GM23338 (cell line): ENCODE results near the gene SCAMP5. TPM values are rescaled to one million over a fixed set of nuclear protein-coding genes. Genes with fewer than 3 reads are reported as not detected.

Experiments used
- ATAC-seq: fragments of 200-7000 bp; cut with Tn5 transposase; 3 replicates; pipeline ENCODE4 v1.9.1; 2020
- DNase-seq: peaks from one replicate; pipeline ENCODE4 v3.0.0-alpha.2; 2015; ENCODE audit warnings: low spot score
- H2AFZ ChIP-seq: fragments of 200-600 bp; sonication (generic); 2 replicates; pipeline ENCODE4 v1.8.0; 2016; ENCODE audit warnings: antibody characterized with exemption, mild to moderate bottlenecking, moderate library complexity
- H3F3A ChIP-seq: fragments of 200-600 bp; sonication (generic); replicated peaks from 2 replicates; pipeline ENCODE4 v1.8.0; 2017; ENCODE audit warnings: antibody characterized with exemption, mixed run types, low read depth
- H3K27ac ChIP-seq: fragments of 200-600 bp; sonication (generic); 2 replicates; pipeline ENCODE4 v1.6.1; 2016; ENCODE audit warnings: low read depth
- H3K27me3 ChIP-seq: fragments of 200-600 bp; sonication (generic); 2 replicates; pipeline ENCODE4 v1.8.0; 2016; ENCODE audit warnings: mild to moderate bottlenecking, mixed run types, moderate library complexity; ENCODE audit not compliant: insufficient read depth
- H3K36me3 ChIP-seq: fragments of 200-600 bp; sonication (generic); 2 replicates; pipeline ENCODE4 v1.8.0; 2016; ENCODE audit warnings: mild to moderate bottlenecking; ENCODE audit not compliant: insufficient read depth
- H3K4me1 ChIP-seq: fragments of 200-600 bp; sonication (generic); 2 replicates; pipeline ENCODE4 v1.8.0; 2016; ENCODE audit warnings: mild to moderate bottlenecking, moderate library complexity; ENCODE audit not compliant: insufficient read depth
- H3K4me2 ChIP-seq: fragments of 200-600 bp; sonication (generic); 2 replicates; pipeline ENCODE4 v1.7.1; 2017; ENCODE audit warnings: mixed run types
- H3K4me3 ChIP-seq: fragments of 200-600 bp; sonication (generic); 2 replicates; pipeline ENCODE4 v1.6.1; 2016; ENCODE audit warnings: mixed run types
- H3K79me2 ChIP-seq: fragments of 200-600 bp; sonication (generic); replicated peaks from 2 replicates; pipeline ENCODE4 v1.8.0; 2017; ENCODE audit warnings: mild to moderate bottlenecking; ENCODE audit not compliant: insufficient read depth
- H3K9me2 ChIP-seq: fragments of 200-600 bp; sonication (generic); 2 replicates; pipeline ENCODE4 v1.8.0; 2017; ENCODE audit not compliant: insufficient read depth
- H4K20me1 ChIP-seq: fragments of 200-600 bp; sonication (generic); replicated peaks from 2 replicates; pipeline ENCODE4 v1.8.0; 2017; ENCODE audit warnings: mild to moderate bottlenecking; ENCODE audit not compliant: insufficient read depth
- H3K27ac Mint-ChIP-seq: 2 replicates; pipeline ENCODE4 v1.8.0; 2020; ENCODE audit warnings: inconsistent platforms, mild to moderate bottlenecking, moderate library complexity, mixed read lengths
- H3K27me3 Mint-ChIP-seq: 3 replicates; pipeline ENCODE4 v1.8.0; 2022; ENCODE audit warnings: low read depth, mild to moderate bottlenecking, moderate library complexity, mixed read lengths, inconsistent platforms; ENCODE audit not compliant: insufficient read depth, poor library complexity
- H3K36me3 Mint-ChIP-seq: 3 replicates; pipeline ENCODE4 v1.8.0; 2021; ENCODE audit warnings: low read depth, mild to moderate bottlenecking, inconsistent platforms, moderate library complexity, mixed read lengths
- H3K4me1 Mint-ChIP-seq: 3 replicates; pipeline ENCODE4 v1.8.0; 2020; ENCODE audit warnings: mild to moderate bottlenecking, inconsistent platforms, mixed read lengths
- H3K4me3 Mint-ChIP-seq: 3 replicates; pipeline ENCODE4 v1.8.0; 2021; ENCODE audit warnings: moderate library complexity, mild to moderate bottlenecking, inconsistent platforms, mixed read lengths
- H3K9me3 Mint-ChIP-seq: 3 replicates; pipeline ENCODE4 v1.8.0; 2020; ENCODE audit warnings: moderate library complexity, mild to moderate bottlenecking, inconsistent platforms, mixed read lengths
- EZH2 ChIP-seq: fragments of 200-600 bp; sonication (generic); IDR thresholded peaks from one replicate; pipeline ENCODE4 v1.8.0; 2017; ENCODE audit warnings: antibody characterized with exemption, mild to moderate bottlenecking, low read depth; ENCODE audit not compliant: unreplicated experiment
- EZH2phosphoT487 ChIP-seq: fragments of 200-600 bp; sonication (generic); IDR thresholded peaks from one replicate; pipeline ENCODE4 v1.8.1; 2018; ENCODE audit warnings: antibody characterized with exemption; ENCODE audit not compliant: unreplicated experiment
- JUNB ChIP-seq: IDR thresholded peaks from one replicate; pipeline ENCODE4 v1.6.1; 2016; ENCODE audit warnings: antibody characterized with exemption; ENCODE audit not compliant: unreplicated experiment
- NANOG ChIP-seq: IDR thresholded peaks from 2 replicates; pipeline ENCODE4 v1.6.1; 2016; ENCODE audit warnings: antibody characterized with exemption, borderline replicate concordance
- POLR2AphosphoS5 ChIP-seq: IDR thresholded peaks from 2 replicates; pipeline ENCODE4 v1.6.1; 2016; ENCODE audit warnings: antibody characterized with exemption, low read depth
- STAT1 ChIP-seq: IDR thresholded peaks from one replicate; pipeline ENCODE4 v1.6.1; 2016; ENCODE audit warnings: antibody characterized with exemption; ENCODE audit not compliant: unreplicated experiment
- ZNF331 ChIP-seq: fragments of 250-450 bp; sonication (Bioruptor Pico); IDR thresholded peaks from 2 replicates; pipeline ENCODE4 v1.5.0; 2020; ENCODE audit warnings: low read depth, mild to moderate bottlenecking, moderate library complexity
- polyA plus RNA-seq: library from polyadenylated mRNA; unstranded; fragments of >200 nt; fragmentation: Nextera tagmentation; extraction: Ambion mirVana; gene quantifications from 2 replicates; pipeline ENCODE4 v1.2.1, GENCODE V29; 2016
- total RNA-seq: library from RNA; depleted of rRNA; stranded (reverse); fragments of >200 nt; shearing (Covaris generic); gene quantifications from 2 replicates; pipeline ENCODE4 v1.2.3, GENCODE V29; 2014
- TF ChIP-seq, protein P1 (sequence below), 2 experiments: fragments of 200-600 bp in 1 of 2; sonication (generic) in 1 of 2; conservative IDR thresholded peaks; 2 replicates each; pipeline versions ENCODE4 v1.5.1 to v1.6.1; 2016 to 2017; ENCODE audit warnings: antibody characterized with exemption in 2 of 2, low read depth in 2 of 2, mild to moderate bottlenecking in 2 of 2, moderate library complexity in 1 of 2
- TF ChIP-seq, protein P2 (sequence below): fragments of 250-450 bp; sonication (Bioruptor Pico); IDR thresholded peaks from 2 replicates; pipeline ENCODE4 v1.5.0; 2020; ENCODE audit warnings: mild to moderate bottlenecking, moderate library complexity

The SCAMP5 gene
- total and polyA plus RNA-seq, 2 experiments from 2014 or later, result 12.8 to 43.3 TPM

DNA sequence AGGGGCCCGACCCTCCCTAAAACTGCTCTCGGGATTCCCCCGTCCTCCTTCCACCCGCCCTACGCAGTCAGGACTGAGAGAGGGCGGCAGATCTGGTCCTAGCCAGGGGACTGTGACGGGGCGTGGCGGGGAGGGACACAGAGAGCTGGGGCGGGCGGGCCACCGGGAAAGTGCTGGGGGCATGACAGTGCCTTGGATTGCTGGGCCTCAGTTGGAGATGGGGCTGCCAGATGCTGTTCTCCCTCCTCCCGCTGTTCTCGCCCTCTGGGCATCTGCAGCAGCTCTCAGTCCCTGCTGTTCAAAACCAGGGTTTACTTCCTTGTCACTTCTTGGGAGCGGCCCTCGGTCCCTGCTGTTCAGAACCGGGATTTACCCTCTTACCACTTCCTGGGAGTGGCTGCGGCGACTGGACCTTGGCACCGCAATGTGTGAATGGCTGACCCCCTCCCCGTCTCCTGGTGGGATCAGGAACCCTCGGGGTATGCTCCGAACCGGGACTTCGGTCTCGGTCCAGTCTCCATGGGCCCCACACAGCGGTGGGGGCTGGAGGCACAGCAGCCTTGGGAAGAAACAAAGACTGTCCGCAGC, 36.9 kb upstream of the SCAMP5 start:
- Mint-ChIP-seq H3K27ac (no peak overlapping the region), H3K4me1 (peaks cover 34% of the 10 kb centered on the region), H3K36me3 (peaks cover 7% of the 10 kb centered on the region; the same call in 2 of the 3 replicates), H3K9me3 (no peaks in the 10 kb centered on the region; the same call in 2 of the 3 replicates), H3K27me3 (peaks cover 51% of the 10 kb centered on the region), H3K4me3 (peak overlapping the region; percentile 75)
- Histone ChIP-seq H3K79me2 (peaks cover 12% of the 10 kb centered on the region), H2AFZ (peak overlapping the region; percentile 90), H3F3A (peaks cover 9% of the 10 kb centered on the region; the same call in 1 of the 2 replicates), H4K20me1 (peaks cover 13% of the 10 kb centered on the region), H3K27me3 (peaks cover 62% of the 10 kb centered on the region), H3K4me1 (peaks cover 32% of the 10 kb centered on the region), H3K4me2 (peak overlapping the region; percentile 100), H3K27ac (no peak overlapping the region), H3K36me3 (no peaks in the 10 kb centered on the region), H3K4me3 (peak overlapping the region; percentile 80), H3K9me2 (no peaks in the 10 kb centered on the region)
- ATAC-seq, result peak; percentile 19
- DNase-seq, result peak; percentile 84
- no peak for TF ChIP-seq POLR2AphosphoS5
- no peak for TF ChIP-seq EZH2phosphoT487
- TF ChIP-seq ZNF331, result no peak
- TF ChIP-seq JUNB, result no peak
- TF ChIP-seq, protein P1, sequence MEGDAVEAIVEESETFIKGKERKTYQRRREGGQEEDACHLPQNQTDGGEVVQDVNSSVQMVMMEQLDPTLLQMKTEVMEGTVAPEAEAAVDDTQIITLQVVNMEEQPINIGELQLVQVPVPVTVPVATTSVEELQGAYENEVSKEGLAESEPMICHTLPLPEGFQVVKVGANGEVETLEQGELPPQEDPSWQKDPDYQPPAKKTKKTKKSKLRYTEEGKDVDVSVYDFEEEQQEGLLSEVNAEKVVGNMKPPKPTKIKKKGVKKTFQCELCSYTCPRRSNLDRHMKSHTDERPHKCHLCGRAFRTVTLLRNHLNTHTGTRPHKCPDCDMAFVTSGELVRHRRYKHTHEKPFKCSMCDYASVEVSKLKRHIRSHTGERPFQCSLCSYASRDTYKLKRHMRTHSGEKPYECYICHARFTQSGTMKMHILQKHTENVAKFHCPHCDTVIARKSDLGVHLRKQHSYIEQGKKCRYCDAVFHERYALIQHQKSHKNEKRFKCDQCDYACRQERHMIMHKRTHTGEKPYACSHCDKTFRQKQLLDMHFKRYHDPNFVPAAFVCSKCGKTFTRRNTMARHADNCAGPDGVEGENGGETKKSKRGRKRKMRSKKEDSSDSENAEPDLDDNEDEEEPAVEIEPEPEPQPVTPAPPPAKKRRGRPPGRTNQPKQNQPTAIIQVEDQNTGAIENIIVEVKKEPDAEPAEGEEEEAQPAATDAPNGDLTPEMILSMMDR (conservative IDR thresholded peaks at IDR 0.05; ENCODE audit: low read depth in 2 of 2), result no peak

DNA sequence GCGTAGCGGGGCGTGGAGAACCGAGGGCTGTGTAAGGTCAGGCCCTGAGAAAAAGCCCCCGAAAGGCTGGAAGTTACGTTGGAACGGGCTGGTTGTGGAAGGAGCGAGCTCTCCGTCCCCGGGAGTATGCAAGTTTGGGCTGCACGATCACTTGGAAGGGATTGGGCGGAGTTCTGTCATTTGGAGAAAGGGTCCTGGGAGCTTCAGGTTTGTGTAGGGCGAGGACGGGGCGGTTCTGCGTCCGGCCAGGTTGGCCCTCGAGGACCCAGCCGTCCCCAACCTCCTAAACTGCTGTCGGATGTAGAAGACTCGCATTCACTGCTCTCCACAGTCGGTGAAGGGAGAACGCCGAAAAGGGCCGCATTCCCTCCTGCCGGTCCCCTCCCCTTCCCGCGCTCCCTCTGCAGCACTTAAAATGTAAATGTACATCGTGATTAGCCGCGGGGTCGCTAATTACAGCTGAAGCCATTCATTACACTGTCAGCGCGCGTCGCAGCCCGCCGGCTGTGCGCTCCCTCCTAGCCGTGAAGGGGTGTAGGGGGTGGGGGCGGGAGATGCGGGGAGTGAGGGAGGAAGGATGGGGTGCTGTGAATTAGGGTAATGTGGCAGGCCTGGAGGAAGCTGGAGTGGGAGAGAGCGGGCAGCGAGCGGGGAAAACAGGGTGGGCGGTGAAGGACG, 36.3 kb upstream of the SCAMP5 start:
- peak overlapping the region; percentile 100 for H3K4me2 ChIP-seq
- H2AFZ ChIP-seq, result peak overlapping the region; percentile 90
- H3K27ac ChIP-seq, result no peak overlapping the region
- peaks cover 12% of the 10 kb centered on the region for H3K79me2 ChIP-seq
- Mint-ChIP-seq H3K9me3 (no peaks in the 10 kb centered on the region; the same call in 2 of the 3 replicates), H3K4me3 (peak overlapping the region; percentile 75), H3K36me3 (peaks cover 7% of the 10 kb centered on the region; the same call in 2 of the 3 replicates), H3K27me3 (peaks cover 47% of the 10 kb centered on the region), H3K4me1 (peaks cover 32% of the 10 kb centered on the region), H3K27ac (no peak overlapping the region)
- DNase-seq, result peak; percentile 65
- H3K4me3 ChIP-seq, result peak overlapping the region; percentile 80
- peak; percentile 3 for ATAC-seq
- peaks cover 62% of the 10 kb centered on the region for H3K27me3 ChIP-seq
- peaks cover 32% of the 10 kb centered on the region for H3K4me1 ChIP-seq
- peaks cover 9% of the 10 kb centered on the region; the same call in 1 of the 2 replicates for H3F3A ChIP-seq
- H3K9me2 ChIP-seq, result no peaks in the 10 kb centered on the region
- H4K20me1 ChIP-seq, result peaks cover 10% of the 10 kb centered on the region
- no peaks in the 10 kb centered on the region for H3K36me3 ChIP-seq
- no peak for TF ChIP-seq STAT1
- TF ChIP-seq EZH2, result no peak
- TF ChIP-seq POLR2AphosphoS5, result no peak
- TF ChIP-seq EZH2phosphoT487, result no peak
- TF ChIP-seq, protein P2, sequence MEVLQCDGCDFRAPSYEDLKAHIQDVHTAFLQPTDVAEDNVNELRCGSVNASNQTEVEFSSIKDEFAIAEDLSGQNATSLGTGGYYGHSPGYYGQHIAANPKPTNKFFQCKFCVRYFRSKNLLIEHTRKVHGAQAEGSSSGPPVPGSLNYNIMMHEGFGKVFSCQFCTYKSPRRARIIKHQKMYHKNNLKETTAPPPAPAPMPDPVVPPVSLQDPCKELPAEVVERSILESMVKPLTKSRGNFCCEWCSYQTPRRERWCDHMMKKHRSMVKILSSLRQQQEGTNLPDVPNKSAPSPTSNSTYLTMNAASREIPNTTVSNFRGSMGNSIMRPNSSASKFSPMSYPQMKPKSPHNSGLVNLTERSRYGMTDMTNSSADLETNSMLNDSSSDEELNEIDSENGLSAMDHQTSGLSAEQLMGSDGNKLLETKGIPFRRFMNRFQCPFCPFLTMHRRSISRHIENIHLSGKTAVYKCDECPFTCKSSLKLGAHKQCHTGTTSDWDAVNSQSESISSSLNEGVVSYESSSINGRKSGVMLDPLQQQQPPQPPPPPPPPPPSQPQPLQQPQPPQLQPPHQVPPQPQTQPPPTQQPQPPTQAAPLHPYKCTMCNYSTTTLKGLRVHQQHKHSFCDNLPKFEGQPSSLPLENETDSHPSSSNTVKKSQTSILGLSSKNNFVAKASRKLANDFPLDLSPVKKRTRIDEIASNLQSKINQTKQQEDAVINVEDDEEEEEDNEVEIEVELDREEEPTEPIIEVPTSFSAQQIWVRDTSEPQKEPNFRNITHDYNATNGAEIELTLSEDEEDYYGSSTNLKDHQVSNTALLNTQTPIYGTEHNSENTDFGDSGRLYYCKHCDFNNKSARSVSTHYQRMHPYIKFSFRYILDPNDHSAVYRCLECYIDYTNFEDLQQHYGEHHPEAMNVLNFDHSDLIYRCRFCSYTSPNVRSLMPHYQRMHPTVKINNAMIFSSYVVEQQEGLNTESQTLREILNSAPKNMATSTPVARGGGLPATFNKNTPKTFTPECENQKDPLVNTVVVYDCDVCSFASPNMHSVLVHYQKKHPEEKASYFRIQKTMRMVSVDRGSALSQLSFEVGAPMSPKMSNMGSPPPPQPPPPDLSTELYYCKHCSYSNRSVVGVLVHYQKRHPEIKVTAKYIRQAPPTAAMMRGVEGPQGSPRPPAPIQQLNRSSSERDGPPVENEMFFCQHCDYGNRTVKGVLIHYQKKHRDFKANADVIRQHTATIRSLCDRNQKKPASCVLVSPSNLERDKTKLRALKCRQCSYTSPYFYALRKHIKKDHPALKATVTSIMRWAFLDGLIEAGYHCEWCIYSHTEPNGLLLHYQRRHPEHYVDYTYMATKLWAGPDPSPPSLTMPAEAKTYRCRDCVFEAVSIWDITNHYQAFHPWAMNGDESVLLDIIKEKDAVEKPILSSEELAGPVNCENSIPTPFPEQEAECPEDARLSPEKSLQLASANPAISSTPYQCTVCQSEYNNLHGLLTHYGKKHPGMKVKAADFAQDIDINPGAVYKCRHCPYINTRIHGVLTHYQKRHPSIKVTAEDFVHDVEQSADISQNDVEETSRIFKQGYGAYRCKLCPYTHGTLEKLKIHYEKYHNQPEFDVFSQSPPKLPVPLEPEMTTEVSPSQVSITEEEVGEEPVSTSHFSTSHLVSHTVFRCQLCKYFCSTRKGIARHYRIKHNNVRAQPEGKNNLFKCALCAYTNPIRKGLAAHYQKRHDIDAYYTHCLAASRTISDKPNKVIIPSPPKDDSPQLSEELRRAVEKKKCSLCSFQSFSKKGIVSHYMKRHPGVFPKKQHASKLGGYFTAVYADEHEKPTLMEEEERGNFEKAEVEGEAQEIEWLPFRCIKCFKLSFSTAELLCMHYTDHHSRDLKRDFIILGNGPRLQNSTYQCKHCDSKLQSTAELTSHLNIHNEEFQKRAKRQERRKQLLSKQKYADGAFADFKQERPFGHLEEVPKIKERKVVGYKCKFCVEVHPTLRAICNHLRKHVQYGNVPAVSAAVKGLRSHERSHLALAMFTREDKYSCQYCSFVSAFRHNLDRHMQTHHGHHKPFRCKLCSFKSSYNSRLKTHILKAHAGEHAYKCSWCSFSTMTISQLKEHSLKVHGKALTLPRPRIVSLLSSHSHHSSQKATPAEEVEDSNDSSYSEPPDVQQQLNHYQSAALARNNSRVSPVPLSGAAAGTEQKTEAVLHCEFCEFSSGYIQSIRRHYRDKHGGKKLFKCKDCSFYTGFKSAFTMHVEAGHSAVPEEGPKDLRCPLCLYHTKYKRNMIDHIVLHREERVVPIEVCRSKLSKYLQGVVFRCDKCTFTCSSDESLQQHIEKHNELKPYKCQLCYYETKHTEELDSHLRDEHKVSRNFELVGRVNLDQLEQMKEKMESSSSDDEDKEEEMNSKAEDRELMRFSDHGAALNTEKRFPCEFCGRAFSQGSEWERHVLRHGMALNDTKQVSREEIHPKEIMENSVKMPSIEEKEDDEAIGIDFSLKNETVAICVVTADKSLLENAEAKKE (CRISPR knock-in tag), result no peak
- TF ChIP-seq, protein P1 (conservative IDR thresholded peaks at IDR 0.05; ENCODE audit: low read depth in 2 of 2), result no peak
- TF ChIP-seq NANOG, result no peak
